Measurements from ENCODE around the gene FOXJ3.

DNA sequence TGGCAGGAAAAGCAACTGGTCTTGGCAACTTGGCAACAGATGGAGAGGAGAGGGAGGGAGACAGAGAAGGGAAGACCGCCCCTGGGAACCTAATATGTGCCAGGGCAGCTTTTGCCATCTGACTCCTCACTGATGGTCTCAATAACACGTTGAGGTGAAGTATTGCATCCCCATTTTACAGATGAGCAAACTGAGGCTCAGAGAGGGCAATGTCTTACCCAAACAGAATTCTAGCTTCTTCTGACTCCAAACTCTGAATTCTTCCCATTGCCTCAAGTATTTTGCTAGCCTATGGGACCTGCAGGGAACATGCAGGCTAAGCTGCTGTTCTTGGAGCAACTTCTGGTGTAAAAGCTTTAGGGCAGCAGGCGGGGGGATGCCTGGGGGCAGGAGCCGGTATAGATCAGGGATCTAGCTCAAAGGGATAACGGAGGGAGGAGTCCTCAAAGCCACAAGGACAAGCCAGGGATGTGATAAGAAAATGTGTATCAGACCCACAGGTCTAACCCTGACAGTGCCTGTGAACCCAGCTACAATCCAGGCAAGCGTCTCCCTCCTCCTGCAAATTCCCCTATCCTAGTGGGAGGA lies 163.3 kb downstream of the FOXJ3 start:
- no peak for TF ChIP-seq ZNF274 (IDR thresholded peaks at IDR 0.05; ENCODE audit: low read depth, low read length)
- TF ChIP-seq YY1 (IDR thresholded peaks at IDR 0.05; ENCODE audit: insufficient read depth, insufficient read length): no peak
- no peak for TF ChIP-seq SUZ12 (IDR thresholded peaks at IDR 0.05; ENCODE audit: extremely low read depth, insufficient read depth, insufficient read length)
